ENCODE results near the gene RNF14. TPM values are rescaled to one million over a fixed set of nuclear protein-coding genes. Genes with fewer than 3 reads are reported as not detected.

The RNF14 gene
- total and polyA plus RNA-seq, 10 of the 15 experiments (the other 5 are each of a cell fraction or from before 2014, with no cell fraction given) = 13.2 to 41.8 (median 28.3) TPM

GRCh38 chr5:141940695-141941271 is 28.1 kb upstream of the RNF14 start:
- ChIA-PET RAD21 (ENCODE audit: unreplicated experiment) (no interaction called here), POLR2A (no interaction called here), CTCF (interaction anchor here (1.1 to 6.3 kb wide), 3 partner anchors 21 to 38 kb away, joined by 4 to 36 read pairs (median 4); no protein-coding TSS in a partner anchor), SMC1A (ENCODE audit: uncharacterized antibody, unreplicated experiment) (interaction anchor here (1.0 to 1.3 kb wide), 2 partner anchors 17 to 29 kb away, joined by 3 read pairs; partner anchors contain the start of gene DELE1)
- H3K36me3 ChIP-seq (ENCODE audit: control insufficient read depth in 2 of 2, insufficient read depth in 2 of 2, low read length in 1 of 2) = peaks cover 4 to 16% of the 10 kb centered on the region in 2 experiments
- no peaks in the 10 kb centered on the region for H3K9me3 ChIP-seq (replicated peaks; ENCODE audit: control insufficient read depth, insufficient read depth, low read length)
- 50% methylated on average over 6 of the region's 6 CpGs for WGBS (ENCODE audit: insufficient coverage, insufficient replicate concordance, low lambda C conversion rate, missing lambda C conversion rate)
- no peaks in the 10 kb centered on the region for H3K4me1 ChIP-seq (ENCODE audit: control insufficient read depth, insufficient read depth, low read length)
- no peak for FAIRE-seq
- in situ Hi-C loops (cut with MboI) = no loop called here
- intact Hi-C loops (cut with micrococcal nuclease; ENCODE audit: unreplicated experiment) = no loop called here
- BruUV-seq (replicated peaks) = no TSS peak
- H3K4me2 ChIP-seq (ENCODE audit: control insufficient read depth, insufficient read depth) = no peak overlapping the region
- no peaks in the 10 kb centered on the region for H3K79me2 ChIP-seq (ENCODE audit: control insufficient read depth, insufficient read depth, low read length)
- no peak overlapping the region for H3K4me3 ChIP-seq
- ATAC-seq = peak; percentile 70
- no peak overlapping the region for H3K27ac ChIP-seq (ENCODE audit: control insufficient read depth, insufficient read depth)
- no peak overlapping the region for H3K9ac ChIP-seq (ENCODE audit: control insufficient read depth, insufficient read depth, low read length)
- no peak for DNase-seq (ENCODE audit: low read depth, low spot score)
- TF ChIP-seq CREM (IDR thresholded peaks at IDR 0.05; ENCODE audit: low read depth) = no peak
- TF ChIP-seq NFYB (IDR thresholded peaks at IDR 0.05; ENCODE audit: insufficient read depth, low read depth, low read length) = no peak
- TF ChIP-seq POLR2A (IDR thresholded peaks at IDR 0.05; ENCODE audit: low read depth, low read length) = peak; percentile 50; the same call in 1 of the 2 replicates
- no peak overlapping the region for H2AFZ ChIP-seq (ENCODE audit: control insufficient read depth, low read depth, low read length)
- no peaks in the 10 kb centered on the region for H3K27me3 ChIP-seq (replicated peaks in 1 of 2; ENCODE audit: control insufficient read depth in 2 of 2, insufficient read depth in 2 of 2, low read length in 1 of 2)
- no peaks in the 10 kb centered on the region for H4K20me1 ChIP-seq (ENCODE audit: control insufficient read depth, insufficient read depth)

GRCh38 chr5:141941307-141941706 is 27.6 kb upstream of the RNF14 start:
- FAIRE-seq (no peak), DNase-seq (ENCODE audit: low read depth, low spot score) (no peak), ATAC-seq (peak; percentile 26; the same call in 1 of the 3 replicates)
- Histone ChIP-seq H3K79me2 (ENCODE audit: control insufficient read depth, insufficient read depth, low read length) (no peaks in the 10 kb centered on the region), H4K20me1 (ENCODE audit: control insufficient read depth, insufficient read depth) (no peaks in the 10 kb centered on the region), H2AFZ (ENCODE audit: control insufficient read depth, low read depth, low read length) (no peak overlapping the region), H3K9me3 (replicated peaks; ENCODE audit: control insufficient read depth, insufficient read depth, low read length) (no peaks in the 10 kb centered on the region), H3K4me3 (no peak overlapping the region), H3K4me2 (ENCODE audit: control insufficient read depth, insufficient read depth) (no peak overlapping the region), H3K4me1 (ENCODE audit: control insufficient read depth, insufficient read depth, low read length) (no peaks in the 10 kb centered on the region), H3K27ac (ENCODE audit: control insufficient read depth, insufficient read depth) (no peak overlapping the region), H3K36me3 (ENCODE audit: control insufficient read depth in 2 of 2, insufficient read depth in 2 of 2, low read length in 1 of 2) (peaks cover 3 to 13% of the 10 kb centered on the region in 2 experiments), H3K27me3 (replicated peaks in 1 of 2; ENCODE audit: control insufficient read depth in 2 of 2, insufficient read depth in 2 of 2, low read length in 1 of 2) (no peaks in the 10 kb centered on the region), H3K9ac (ENCODE audit: control insufficient read depth, insufficient read depth, low read length) (no peak overlapping the region)
- BruUV-seq (replicated peaks) = no TSS peak
- in situ Hi-C loops (cut with MboI) (no loop called here), intact Hi-C loops (cut with micrococcal nuclease; ENCODE audit: unreplicated experiment) (no loop called here)
- ChIA-PET RAD21 (ENCODE audit: unreplicated experiment) (no interaction called here), POLR2A (no interaction called here), SMC1A (ENCODE audit: uncharacterized antibody, unreplicated experiment) (interaction anchor here (1.0 to 1.3 kb wide), 2 partner anchors 18 to 29 kb away, joined by 3 read pairs; partner anchors contain the start of gene DELE1), CTCF (interaction anchor here (1.1 to 6.3 kb wide), 3 partner anchors 20 to 38 kb away, joined by 4 to 36 read pairs (median 4); no protein-coding TSS in a partner anchor)
- no peak for TF ChIP-seq SREBF1 (IDR thresholded peaks at IDR 0.05; ENCODE audit: low read length)
- WGBS (ENCODE audit: insufficient coverage, insufficient replicate concordance, low lambda C conversion rate, missing lambda C conversion rate) = 73% methylated on average over 6 of the region's 6 CpGs
